CD14-positive monocyte (primary cell): ENCODE data around the gene SIAH1. TPM values are rescaled to one million over a fixed set of nuclear protein-coding genes. Genes with fewer than 3 reads are reported as not detected.
"Not testable (repeated sequence)": the region's sequence is repeated elsewhere in the genome, so short reads cannot be mapped to it uniquely, and the experiment has no call there.

ENCODE experiments used
- DNase-seq, 3 donors: peaks; one replicate each; pipeline ENCODE4 v3.0.0-alpha.2; 2011 to 2022
- H2AFZ ChIP-seq: 2 replicates; pipeline ENCODE4 v1.6.0; 2012; ENCODE audit warnings: mild to moderate bottlenecking, low read depth, low read length, inconsistent platforms; ENCODE audit not compliant: insufficient read depth, poor library complexity, severe bottlenecking
- H3K27ac ChIP-seq, 2 donors: 1 replicate in 1 of 2; 2 replicates in 1 of 2; pipeline ENCODE4 v1.5.1; 2012 to 2013; ENCODE audit warnings: low read length in 2 of 2, control low read depth in 1 of 2, inconsistent platforms in 1 of 2, low read depth in 1 of 2, mild to moderate bottlenecking in 1 of 2
- H3K27me3 ChIP-seq, 2 donors: one replicate each; pipeline versions ENCODE4 v1.6.0 to v1.6.1; 2011 to 2013; ENCODE audit warnings: low read length in 2 of 2; ENCODE audit not compliant: control insufficient read depth in 2 of 2, insufficient read depth in 2 of 2
- H3K36me3 ChIP-seq, 2 donors: replicated peaks in 1 of 2; 1 replicate in 1 of 2; 2 replicates in 1 of 2; pipeline versions ENCODE4 v1.5.1 to v1.6.1; 2012 to 2013; ENCODE audit warnings: low read length in 2 of 2, control low read depth in 1 of 2, inconsistent platforms in 1 of 2, mild to moderate bottlenecking in 1 of 2; ENCODE audit not compliant: insufficient read depth in 2 of 2, control insufficient read depth in 1 of 2
- H3K4me1 ChIP-seq, 2 donors: 1 replicate in 1 of 2; 2 replicates in 1 of 2; pipeline versions ENCODE4 v1.5.1 to v1.6.1; 2012 to 2013; ENCODE audit warnings: low read length in 2 of 2, control low read depth in 1 of 2, inconsistent platforms in 1 of 2, mild to moderate bottlenecking in 1 of 2, moderate library complexity in 1 of 2; ENCODE audit not compliant: insufficient read depth in 2 of 2, control insufficient read depth in 1 of 2
- H3K4me2 ChIP-seq: replicated peaks from 2 replicates; pipeline ENCODE3; 2012; ENCODE audit warnings: low read length, moderate library complexity, mild to moderate bottlenecking; ENCODE audit not compliant: poor library complexity, severe bottlenecking; ENCODE audit errors: extremely low read depth
- H3K4me3 ChIP-seq, 3 experiments: fragments of 200-600 bp in 1 of 3; sonication (generic) in 1 of 3; replicated peaks in 1 of 3; 1 replicate in 2 of 3; 2 replicates in 1 of 3; pipeline ENCODE4 v1.5.1; 2011 to 2013; ENCODE audit warnings: low read length in 3 of 3, mild to moderate bottlenecking in 3 of 3, control low read depth in 2 of 3, low read depth in 2 of 3, inconsistent platforms in 1 of 3, moderate library complexity in 1 of 3
- H3K79me2 ChIP-seq: 2 replicates; pipeline ENCODE4 v1.6.0; 2012; ENCODE audit warnings: mild to moderate bottlenecking, control low read depth, inconsistent platforms, low read length, moderate library complexity; ENCODE audit not compliant: insufficient read depth
- H3K9ac ChIP-seq: 2 replicates; pipeline ENCODE4 v1.6.0; 2017; ENCODE audit warnings: low read length, mild to moderate bottlenecking; ENCODE audit not compliant: insufficient read depth, poor library complexity, severe bottlenecking
- H3K9me3 ChIP-seq, 2 donors: replicated peaks in 1 of 2; 1 replicate in 1 of 2; 2 replicates in 1 of 2; pipeline versions ENCODE4 v1.5.1 to v1.6.1; 2012 to 2013; ENCODE audit warnings: low read length in 2 of 2, control low read depth in 1 of 2; ENCODE audit not compliant: control insufficient read depth in 1 of 2, insufficient read depth in 1 of 2
- H4K20me1 ChIP-seq: 2 replicates; pipeline ENCODE4 v1.6.0; 2012; ENCODE audit warnings: mild to moderate bottlenecking, low read length, control low read depth, moderate library complexity; ENCODE audit not compliant: insufficient read depth
- H3K27ac Mint-ChIP-seq, 7 donors: one replicate each; pipeline ENCODE4 v1.8.0; 2020; ENCODE audit warnings: mild to moderate bottlenecking in 7 of 7, mixed read lengths in 7 of 7, moderate library complexity in 6 of 7, inconsistent platforms in 2 of 7
- H3K27me3 Mint-ChIP-seq, 3 donors: one replicate each; pipeline ENCODE4 v1.8.0; 2021 to 2022; ENCODE audit warnings: low read depth in 3 of 3, mild to moderate bottlenecking in 3 of 3, mixed read lengths in 3 of 3, moderate library complexity in 3 of 3, inconsistent platforms in 1 of 3
- H3K36me3 Mint-ChIP-seq, 2 donors: one replicate each; pipeline ENCODE4 v1.8.0; 2020; ENCODE audit warnings: mixed read lengths in 2 of 2, inconsistent platforms in 1 of 2, mild to moderate bottlenecking in 1 of 2
- H3K4me1 Mint-ChIP-seq: one replicate; pipeline ENCODE4 v1.8.0; 2020; ENCODE audit warnings: mild to moderate bottlenecking, mixed read lengths
- H3K4me3 Mint-ChIP-seq, 2 donors: one replicate each; pipeline ENCODE4 v1.8.0; 2020; ENCODE audit warnings: mild to moderate bottlenecking in 2 of 2, mixed read lengths in 2 of 2, moderate library complexity in 1 of 2
- H3K9me3 Mint-ChIP-seq, 7 donors: one replicate each; pipeline ENCODE4 v1.8.0; 2020 to 2022; ENCODE audit warnings: mixed read lengths in 7 of 7, mild to moderate bottlenecking in 6 of 7, moderate library complexity in 6 of 7, inconsistent platforms in 2 of 7
- WGBS: methylation state at CpG from one replicate; pipeline ENCODE4 v1.1.5; 2013; ENCODE audit warnings: missing lambda C conversion rate; ENCODE audit not compliant: insufficient coverage; 5-methylcytosine and 5-hydroxymethylcytosine counted together
- intact Hi-C, 2 donors: fragments of 100-400 bp; cut with micrococcal nuclease; formaldehyde crosslinking; loops; one replicate each; pipeline versions ENCODE4 v1.15.0 to v1.15.1; 2023
- polyA plus RNA-seq, 3 donors: library from polyadenylated mRNA; depleted of rRNA in 1 of 3; unstranded in 2 of 3; stranded (reverse) in 1 of 3; fragments of 300-500 nt in 2 of 3; fragments of >200 nt in 1 of 3; fragmentation: Illumina TruSeq in 2 of 3; gene quantifications; 1 replicate in 2 of 3; 2 replicates in 1 of 3; pipeline ENCODE4 v1.2.3, GENCODE V29; 2012 to 2021
- TF ChIP-seq, protein P1 (sequence below): fragments of 200-600 bp; IDR thresholded peaks from one replicate; pipeline ENCODE4 v1.8.0; 2022; ENCODE audit warnings: antibody characterized with exemption, mild to moderate bottlenecking

Gene SIAH1
- polyA plus RNA-seq, 3 donors, result 4.9 to 11.8 (median 5.6) TPM

DNA sequence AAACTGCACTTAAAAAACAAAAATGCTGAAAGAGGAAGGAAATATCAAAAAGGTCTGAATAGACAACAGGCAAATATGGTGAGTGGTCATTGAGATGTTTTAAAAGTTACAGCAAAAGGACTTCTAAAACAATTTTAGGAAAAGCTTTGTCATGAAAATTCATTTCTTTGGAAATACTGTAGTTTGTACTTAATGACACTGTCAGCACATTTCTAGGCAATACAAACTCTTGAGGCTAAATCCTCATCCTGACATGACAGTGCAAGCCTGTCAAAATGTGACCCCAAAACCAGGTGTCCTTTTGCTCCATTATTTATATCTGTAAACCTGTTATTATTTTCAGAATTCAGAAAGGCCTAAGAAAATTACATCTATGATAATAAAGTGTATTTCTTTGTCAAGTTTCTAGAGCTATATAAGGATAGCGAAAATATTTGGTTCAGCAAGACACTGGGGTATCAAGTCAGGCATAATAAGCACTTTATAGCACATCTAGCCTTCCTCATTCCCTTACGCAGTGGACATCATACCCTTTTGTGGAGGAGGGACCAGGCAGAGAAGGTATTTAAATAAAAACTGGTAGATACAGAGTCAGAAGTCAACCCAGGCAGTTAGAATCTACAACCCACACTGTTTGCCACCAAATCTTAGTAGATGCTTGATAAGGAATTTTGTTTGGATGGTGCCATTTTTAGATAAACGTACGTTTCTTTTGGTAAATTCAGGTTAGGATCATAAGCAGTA, 28.4 kb downstream of the SIAH1 start:
- Histone ChIP-seq H3K4me2 (no peak overlapping the region), H3K27me3 (no peaks in the 10 kb centered on the region), H3K9ac (no peak overlapping the region), H3K4me3 (no peak overlapping the region), H3K27ac (no peak overlapping the region), H4K20me1 (peaks cover 68% of the 10 kb centered on the region), H2AFZ (no peak overlapping the region), H3K36me3 (peaks cover 31 to 65% of the 10 kb centered on the region in 2 donors), H3K9me3 (no peaks in the 10 kb centered on the region), H3K4me1 (peaks cover 0 to 3% of the 10 kb centered on the region in 2 donors), H3K79me2 (peaks cover 63% of the 10 kb centered on the region)
- peaks cover 15% of the 10 kb centered on the region for H3K4me1 Mint-ChIP-seq
- WGBS, result no CpG with 5 or more reads among the region's 4 CpGs
- peaks cover 44 to 63% of the 10 kb centered on the region in 2 donors for H3K36me3 Mint-ChIP-seq
- TF ChIP-seq, protein P1, sequence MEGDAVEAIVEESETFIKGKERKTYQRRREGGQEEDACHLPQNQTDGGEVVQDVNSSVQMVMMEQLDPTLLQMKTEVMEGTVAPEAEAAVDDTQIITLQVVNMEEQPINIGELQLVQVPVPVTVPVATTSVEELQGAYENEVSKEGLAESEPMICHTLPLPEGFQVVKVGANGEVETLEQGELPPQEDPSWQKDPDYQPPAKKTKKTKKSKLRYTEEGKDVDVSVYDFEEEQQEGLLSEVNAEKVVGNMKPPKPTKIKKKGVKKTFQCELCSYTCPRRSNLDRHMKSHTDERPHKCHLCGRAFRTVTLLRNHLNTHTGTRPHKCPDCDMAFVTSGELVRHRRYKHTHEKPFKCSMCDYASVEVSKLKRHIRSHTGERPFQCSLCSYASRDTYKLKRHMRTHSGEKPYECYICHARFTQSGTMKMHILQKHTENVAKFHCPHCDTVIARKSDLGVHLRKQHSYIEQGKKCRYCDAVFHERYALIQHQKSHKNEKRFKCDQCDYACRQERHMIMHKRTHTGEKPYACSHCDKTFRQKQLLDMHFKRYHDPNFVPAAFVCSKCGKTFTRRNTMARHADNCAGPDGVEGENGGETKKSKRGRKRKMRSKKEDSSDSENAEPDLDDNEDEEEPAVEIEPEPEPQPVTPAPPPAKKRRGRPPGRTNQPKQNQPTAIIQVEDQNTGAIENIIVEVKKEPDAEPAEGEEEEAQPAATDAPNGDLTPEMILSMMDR, result no peak
- H3K9me3 Mint-ChIP-seq, result no peaks in the 10 kb centered on the region
- H3K4me3 Mint-ChIP-seq, result no peak overlapping the region
- intact Hi-C loops, result no loop called here
- no peaks in the 10 kb centered on the region for H3K27me3 Mint-ChIP-seq
- no peak for DNase-seq
- H3K27ac Mint-ChIP-seq, result peak overlapping the region in 2 of 7 donors; percentile 50 to 80

GRCh38 chr16:48354877-48355855, 30.0 kb downstream of the SIAH1 start:
- Histone ChIP-seq H4K20me1 (peaks cover 52% of the 10 kb centered on the region), H3K79me2 (peaks cover 46% of the 10 kb centered on the region), H3K9ac (no peak overlapping the region), H3K4me3 (no peak overlapping the region), H3K27ac (no peak overlapping the region), H3K4me2 (no peak overlapping the region), H3K9me3 (no peaks in the 10 kb centered on the region), H3K4me1 (no peaks in the 10 kb centered on the region), H3K36me3 (peaks cover 42 to 72% of the 10 kb centered on the region in 2 donors), H3K27me3 (no peaks in the 10 kb centered on the region), H2AFZ (no peak overlapping the region)
- Mint-ChIP-seq H3K27ac (no peak overlapping the region), H3K27me3 (no peaks in the 10 kb centered on the region), H3K4me1 (peaks cover 8% of the 10 kb centered on the region), H3K36me3 (peaks cover 54 to 68% of the 10 kb centered on the region in 2 donors), H3K4me3 (no peak overlapping the region), H3K9me3 (no peaks in the 10 kb centered on the region)
- no peak for DNase-seq
- WGBS, result 95% methylated on average over 7 of the region's 11 CpGs
- intact Hi-C loops, result loop anchor here (5.0 kb wide), 3 partner anchors 32 to 277 kb away; partner anchors contain the start of gene SIAH1 (in 1 of the 2)
- TF ChIP-seq, protein P1, result no peak

DNA sequence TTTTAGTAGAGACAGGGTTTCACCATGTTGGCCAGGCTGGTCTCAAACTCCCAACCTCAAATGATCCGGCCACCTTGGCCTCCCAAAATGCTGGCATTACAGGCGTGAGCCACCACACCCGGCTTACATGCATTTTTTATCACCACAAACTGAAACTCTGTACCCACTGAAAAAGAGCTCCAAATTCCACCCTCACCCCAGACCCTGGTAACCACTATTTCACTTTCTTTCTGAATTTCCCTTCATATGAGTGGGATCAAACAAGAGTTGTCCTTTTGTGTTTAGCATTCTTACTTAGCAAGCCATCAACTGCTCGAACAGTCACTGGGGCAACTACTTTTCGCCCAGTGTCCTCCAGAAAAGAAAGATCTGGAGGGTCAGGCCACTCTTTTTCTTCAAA, 30.8 kb downstream of the SIAH1 start:
- not testable (repeated sequence) for H3K9ac ChIP-seq, H3K4me3 ChIP-seq, H3K27ac ChIP-seq, H3K4me3 Mint-ChIP-seq, DNase-seq, H3K9me3 ChIP-seq, H3K4me2 ChIP-seq, H3K4me1 ChIP-seq, H3K4me1 Mint-ChIP-seq, H2AFZ ChIP-seq, H3K27me3 Mint-ChIP-seq, H3K27me3 ChIP-seq, H3K9me3 Mint-ChIP-seq
- no CpG with 5 or more reads among the region's 5 CpGs for WGBS
- Mint-ChIP-seq H3K36me3 (peaks cover 57 to 71% of the 10 kb centered on the region in 2 donors), H3K27ac (peak overlapping the region in 4 of 7 donors; percentile 13 to 64 (median 38))
- peaks cover 45% of the 10 kb centered on the region for H4K20me1 ChIP-seq
- peaks cover 49 to 80% of the 10 kb centered on the region in 2 donors for H3K36me3 ChIP-seq
- H3K79me2 ChIP-seq, result peaks cover 39% of the 10 kb centered on the region
- intact Hi-C loops, result loop anchor here (5.0 kb wide), 3 partner anchors 33 to 278 kb away; partner anchors contain the start of gene SIAH1 (in 1 of the 2)
